NCI-H1417 treated with DMSO at 0.1 percent for 48 hours (cell line): ENCODE results near the gene CNTN6.

Experiments
- DNase-seq: peaks from one replicate; lab custom pipeline; 2025; lab: John Stamatoyannopoulos, UW

Gene CNTN6

DNA sequence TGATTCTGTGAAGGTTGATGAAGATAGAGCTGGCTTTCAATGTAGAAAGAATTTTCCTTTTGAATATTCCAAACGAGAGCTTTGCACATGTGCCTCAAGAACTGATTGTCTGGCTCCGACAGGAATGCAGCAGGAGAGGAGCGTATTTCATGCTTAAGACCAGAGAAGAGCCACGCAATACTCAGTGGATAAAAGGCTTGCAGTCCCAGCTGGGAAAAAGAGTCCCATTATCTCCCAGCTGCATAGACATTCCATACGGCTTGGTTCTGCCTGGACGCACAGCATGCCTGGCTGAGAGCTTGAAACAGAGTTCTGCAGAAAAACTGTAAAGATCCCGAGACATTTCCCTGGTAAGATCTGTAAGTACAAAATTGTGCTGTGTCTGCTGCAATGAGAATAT is at the start of gene CNTN6:
CNTN6 (plus strand) TSS at position 254 of the 400 bp plus-strand sequence. CDS start 54,985 bp downstream, outside the sequence.
- DNase-seq: no peak

DNA sequence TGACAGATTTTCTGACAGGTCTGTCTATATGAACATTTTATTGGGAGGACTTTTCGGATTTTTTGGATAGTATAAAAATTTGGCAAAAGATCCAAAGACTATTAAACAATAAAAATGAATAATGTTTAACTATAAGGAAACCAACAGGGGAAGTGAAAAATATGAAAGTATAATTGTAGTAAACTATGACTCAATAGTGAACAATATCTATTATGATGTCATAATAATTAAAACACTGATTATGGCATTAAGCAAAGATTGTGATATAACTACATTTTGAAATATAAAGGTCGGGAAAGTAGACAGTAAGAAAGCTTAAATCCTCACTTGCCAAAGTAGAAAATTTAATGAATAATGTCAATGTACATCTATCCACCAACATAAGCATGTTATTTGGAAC is 44.3 kb upstream of the CNTN6 start:
- no peak for DNase-seq

DNA sequence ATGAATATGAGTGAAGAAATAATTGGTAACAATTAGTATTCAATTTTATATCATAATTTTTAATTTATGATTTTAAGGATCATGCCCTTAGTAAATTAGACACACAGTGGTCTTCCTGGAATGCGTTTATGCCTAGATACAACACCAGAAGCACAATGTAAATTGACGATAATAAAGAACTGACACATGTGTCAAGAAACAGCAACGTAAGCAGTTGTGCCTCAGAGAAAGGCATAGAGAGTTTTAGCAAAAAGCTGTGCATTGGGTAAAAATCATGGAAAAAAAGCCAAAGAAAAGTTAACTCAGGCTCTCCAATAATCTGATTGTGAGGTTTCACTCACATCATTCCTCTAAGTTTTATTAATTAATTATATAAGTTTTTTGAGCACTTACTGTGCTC is 37.0 kb upstream of the CNTN6 start:
- no peak for DNase-seq

- no peak for DNase-seq
These were observed 36.1 kb upstream of the CNTN6 start for GRCh38 chr3:1056744-1057143.

DNA sequence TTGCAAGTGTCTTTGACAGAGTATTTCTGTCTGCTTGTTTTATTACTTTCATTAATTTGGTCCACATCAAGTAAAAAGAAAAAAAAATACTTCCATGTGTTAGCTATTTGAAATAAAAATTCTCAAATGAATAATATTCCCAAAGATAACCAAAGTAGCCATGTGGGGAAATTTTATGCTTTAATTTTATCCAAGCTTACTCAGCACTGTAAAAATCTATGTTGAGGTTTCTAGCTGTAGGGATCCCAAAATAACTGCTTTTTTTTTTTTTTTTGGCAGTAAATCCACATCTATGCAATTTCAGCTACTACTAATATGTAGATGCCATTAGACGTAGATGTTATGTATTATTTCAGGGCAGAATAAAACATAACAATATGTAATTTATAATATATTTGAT is 35.4 kb upstream of the CNTN6 start:
- no peak for DNase-seq

DNA sequence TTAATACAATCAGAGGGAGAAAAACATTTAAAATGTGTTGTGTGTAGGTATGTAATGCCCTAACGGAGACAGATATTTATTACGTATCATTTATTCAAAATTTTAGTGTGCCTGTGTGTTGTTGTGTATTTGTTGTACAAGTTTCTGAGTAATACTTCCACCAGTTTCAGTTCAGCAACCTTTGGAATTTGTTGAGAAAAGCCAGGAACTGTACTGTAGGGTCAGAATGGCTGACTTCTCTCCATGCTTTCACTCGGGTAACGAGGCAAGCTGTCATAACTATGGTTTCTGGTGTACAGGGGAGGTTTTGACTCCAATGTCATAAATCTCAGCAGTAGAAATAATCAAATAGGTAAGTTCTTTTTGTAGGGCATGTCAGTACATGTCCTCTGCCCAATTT is 23.8 kb upstream of the CNTN6 start:
- no peak for DNase-seq

DNA sequence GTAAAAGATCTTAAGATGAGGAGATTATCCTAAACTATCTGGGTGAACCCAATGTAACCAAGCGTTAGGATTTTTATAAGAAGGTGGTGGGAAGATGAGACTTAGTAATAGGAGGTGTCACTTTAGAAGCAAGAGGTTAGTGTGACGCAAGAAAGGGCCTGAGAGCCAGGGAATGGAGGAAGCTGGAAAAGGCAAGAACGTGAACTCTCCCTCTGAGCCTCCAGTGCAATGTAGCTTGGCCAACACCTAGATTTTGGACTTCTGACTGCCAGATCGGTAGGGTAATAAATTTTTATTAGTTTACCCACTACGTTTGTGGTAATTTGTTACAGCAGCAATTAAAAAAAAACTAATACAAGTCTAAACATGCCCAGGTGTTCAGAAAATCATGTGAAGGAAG is 20.8 kb upstream of the CNTN6 start:
- DNase-seq: no peak

DNA sequence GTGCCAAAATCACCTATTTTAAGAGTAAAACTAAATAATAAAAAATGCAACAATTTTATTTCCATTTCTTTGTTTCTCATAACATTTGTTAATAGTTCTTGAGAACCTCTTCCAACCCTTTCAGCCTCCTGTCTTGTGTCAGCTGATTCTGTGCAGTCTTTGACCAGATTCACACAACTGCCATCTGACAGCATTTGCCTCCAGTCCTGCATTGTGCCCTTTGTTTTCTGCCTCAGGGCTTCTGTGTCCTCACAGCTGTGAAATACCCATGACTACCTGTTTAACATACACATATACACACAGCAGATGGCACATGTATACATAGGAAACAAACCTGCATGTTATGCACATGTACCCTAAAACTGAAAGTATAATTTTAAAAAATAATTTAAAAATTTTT is 13.2 kb upstream of the CNTN6 start:
- no peak for DNase-seq

- DNase-seq: no peak
These were observed 10.7 kb upstream of the CNTN6 start for GRCh38 chr3:1082108-1082507.

DNA sequence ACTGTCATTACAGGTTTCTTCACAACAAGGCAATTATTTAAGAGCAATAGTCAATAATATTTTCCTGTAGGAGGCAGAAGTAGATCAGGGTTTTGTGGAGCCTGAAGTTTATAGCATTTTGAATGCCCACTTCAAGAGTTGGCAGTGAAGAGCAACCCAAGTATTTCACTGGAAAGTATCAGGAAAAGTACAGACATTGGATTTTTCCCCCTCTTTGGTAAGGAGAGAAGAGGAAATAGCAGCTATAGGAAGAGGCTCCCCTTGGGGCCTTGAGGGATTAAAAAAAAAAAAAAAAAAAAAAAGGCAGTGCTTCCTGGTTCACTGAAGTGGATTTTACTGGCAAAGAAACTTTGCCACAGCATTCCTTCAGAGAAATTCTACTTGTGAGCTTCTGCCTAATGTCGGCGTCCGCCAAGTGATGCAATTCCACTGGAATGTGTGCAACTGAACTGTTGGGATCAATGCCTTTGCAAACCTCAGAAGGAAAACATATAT is 5.7 kb upstream of the CNTN6 start:
- DNase-seq: no peak

DNA sequence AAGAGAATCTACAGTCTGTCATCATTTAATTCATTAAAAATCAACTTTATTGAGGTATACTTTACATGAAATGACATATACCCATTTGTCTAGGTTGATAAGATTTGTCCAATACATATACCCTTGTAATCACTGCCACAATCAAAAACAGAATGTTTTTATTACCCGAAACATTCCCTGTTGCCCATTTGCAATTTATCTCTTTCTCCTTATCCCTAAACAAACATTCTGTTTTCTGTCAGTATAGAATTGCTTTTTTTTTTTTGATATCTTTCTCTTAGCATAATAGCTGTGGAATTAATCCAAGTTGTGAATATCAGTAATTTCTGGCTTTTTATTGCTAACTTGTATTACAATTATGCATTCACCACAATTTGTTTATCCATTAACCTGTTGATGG is 4.3 kb upstream of the CNTN6 start:
- DNase-seq: no peak

- no peak for DNase-seq
These were observed 1.5 kb upstream of the CNTN6 start for GRCh38 chr3:1091286-1091685.

DNA sequence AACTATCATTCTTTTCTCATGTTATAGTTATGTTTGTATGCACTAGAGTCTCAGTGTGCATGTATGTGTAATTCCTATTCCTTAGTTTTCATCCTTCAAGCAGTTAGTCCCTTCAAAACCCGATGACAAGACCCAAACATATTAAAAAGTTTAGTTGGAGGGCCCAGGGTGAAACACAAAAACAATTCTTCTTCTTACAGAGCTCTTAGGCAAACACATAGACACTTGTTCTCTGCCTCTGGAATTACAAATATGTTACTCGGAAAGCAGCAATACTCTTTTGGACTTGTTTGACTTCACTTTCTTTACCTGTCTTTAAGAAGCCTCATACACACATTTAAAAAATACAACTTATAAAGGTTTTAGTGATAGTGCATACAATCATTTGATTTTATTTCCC is 763 bp upstream of the CNTN6 start:
- no peak for DNase-seq

DNA sequence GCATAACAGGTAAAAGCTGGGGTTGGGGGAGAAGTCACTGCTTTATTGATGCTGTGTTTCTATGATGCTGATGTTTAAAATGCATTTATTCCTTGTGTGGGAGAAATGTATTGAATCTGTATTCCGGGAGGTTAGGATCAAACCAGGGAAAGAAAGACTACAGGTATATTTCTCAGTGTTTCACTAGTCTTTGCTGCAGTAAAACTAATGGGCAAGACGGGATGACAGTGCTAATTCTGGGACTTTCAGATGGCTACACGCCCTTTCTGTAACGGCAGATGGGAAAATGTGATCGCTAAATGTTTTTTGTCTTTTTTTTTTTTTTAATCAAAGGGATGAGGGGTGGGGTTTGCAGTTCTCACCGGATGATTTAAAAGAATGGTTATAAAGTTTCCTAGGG is 393 bp downstream of the CNTN6 start:
- DNase-seq: no peak

DNA sequence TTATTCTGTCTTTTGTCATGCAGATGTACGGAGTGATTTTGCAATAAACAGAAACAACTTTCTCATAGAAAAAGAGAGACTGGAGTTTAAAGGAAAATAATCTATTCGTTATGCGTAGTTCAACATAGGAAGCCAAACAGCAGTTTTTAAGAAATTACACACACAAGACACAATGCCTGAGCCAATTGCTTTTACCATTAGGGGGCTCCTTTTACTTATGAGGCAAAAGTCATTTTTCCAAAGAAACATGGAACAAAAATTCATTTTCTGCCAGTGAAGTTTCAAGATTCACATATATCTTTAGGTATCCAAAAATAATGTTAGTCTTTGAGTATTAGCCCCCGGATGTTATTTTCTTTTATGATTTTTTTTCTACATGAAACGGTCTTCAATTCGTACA is 10.7 kb downstream of the CNTN6 start:
- no peak for DNase-seq

DNA sequence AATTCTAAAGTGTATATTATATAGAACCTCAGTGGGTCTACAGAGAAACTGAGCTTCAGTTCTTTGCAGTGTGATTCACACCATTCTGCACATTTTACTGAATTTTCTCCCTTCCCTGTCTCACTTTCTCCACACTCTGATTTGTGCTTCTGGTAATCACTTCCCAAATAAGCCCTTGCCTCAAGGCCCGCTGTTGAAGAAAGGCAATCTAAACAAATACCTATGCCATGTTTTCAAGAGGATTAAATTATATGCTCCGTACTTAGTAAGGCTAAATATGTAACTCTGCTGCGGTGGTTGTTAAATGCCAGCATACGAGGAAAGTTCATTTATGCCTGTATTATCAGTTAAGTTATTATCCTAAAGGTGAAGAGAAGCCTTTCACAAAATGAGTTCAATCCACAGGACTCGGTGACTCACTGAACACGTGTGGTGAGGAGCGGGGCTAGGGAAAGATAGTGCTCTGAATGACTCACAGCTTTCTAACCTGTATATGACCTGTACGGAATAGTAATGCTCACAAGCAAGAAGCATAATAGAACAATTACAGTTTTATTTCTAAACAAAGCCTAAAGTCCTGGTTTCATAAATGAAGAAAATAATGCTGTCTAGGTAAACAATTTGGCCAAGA is 25.1 kb downstream of the CNTN6 start:
- no peak for DNase-seq

GRCh38 chr3:1131166-1131565 is 38.3 kb downstream of the CNTN6 start:
- no peak for DNase-seq

DNA sequence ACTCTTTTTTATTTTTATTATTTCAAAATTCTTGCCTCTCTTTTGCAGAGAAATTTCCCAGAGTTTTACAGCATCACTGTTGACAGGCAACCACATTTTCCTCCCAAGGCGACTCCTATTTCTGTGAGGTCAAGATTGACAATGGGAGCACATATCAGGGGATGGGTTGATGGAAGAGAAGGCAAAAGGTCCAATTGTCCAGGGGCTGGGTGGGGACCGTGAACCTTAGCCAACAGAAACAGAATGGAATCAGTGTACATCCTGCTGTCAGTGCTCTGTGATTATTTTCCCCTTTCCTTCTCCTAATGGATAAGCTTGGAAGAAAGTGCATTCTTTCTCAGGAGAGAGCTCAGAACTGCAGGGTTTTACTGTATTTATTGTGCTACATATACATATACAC is 42.4 kb downstream of the CNTN6 start:
- no peak for DNase-seq

- no peak for DNase-seq
These were observed 45.2 kb downstream of the CNTN6 start for GRCh38 chr3:1138036-1138435.

DNA sequence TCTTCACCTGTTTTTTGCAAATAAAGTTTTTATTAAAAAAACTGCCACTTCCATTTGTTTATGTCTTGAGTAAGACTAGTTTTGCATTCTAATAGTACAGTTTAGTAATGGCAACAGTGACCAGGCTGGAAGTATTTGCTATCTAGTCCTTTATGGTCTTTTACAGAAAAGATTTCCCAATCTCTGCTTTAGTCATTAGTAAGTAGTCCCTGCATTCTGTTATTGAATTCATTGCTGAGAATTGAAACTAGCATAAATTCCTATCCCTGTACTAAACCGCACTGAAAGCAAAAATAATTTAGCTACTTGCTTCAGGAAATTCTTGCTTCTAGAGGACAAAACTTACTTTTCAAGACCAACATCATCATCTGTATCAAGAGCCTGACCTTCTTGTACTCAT is 46.2 kb downstream of the CNTN6 start:
- no peak for DNase-seq

- no peak for DNase-seq
These were observed 54.5 kb downstream of the CNTN6 start for GRCh38 chr3:1147326-1147725.

- DNase-seq: no peak
These were observed 55.0 kb downstream of the CNTN6 start for GRCh38 chr3:1147819-1148218.

- no peak for DNase-seq
These were observed 71.3 kb downstream of the CNTN6 start for GRCh38 chr3:1164101-1164500.

GRCh38 chr3:1171320-1171719 is 78.5 kb downstream of the CNTN6 start:
- DNase-seq: no peak

DNA sequence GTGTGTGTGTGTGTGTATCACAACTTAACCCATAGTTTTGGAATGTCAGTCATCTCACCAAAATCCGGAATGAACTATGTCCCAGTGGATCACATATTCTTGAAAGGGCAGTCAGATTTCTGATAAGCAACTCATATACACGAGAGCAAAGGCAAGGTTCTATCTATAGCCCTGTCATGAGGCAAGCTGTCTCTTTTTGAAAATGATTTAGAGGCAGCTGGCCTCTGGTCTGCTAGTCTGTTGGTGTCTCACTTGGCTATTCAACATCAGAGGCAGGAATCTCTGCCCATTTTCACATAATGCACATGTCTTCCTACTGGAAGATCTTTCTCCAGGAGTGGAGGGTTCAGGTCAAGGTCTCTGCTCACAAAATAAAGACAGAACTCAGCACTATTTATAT is 79.8 kb downstream of the CNTN6 start:
- no peak for DNase-seq
